A549 (cell line): ENCODE data around the gene CDH4. TPM values are rescaled to one million over a fixed set of nuclear protein-coding genes. Genes with fewer than 3 reads are reported as not detected.
"Not testable (repeated sequence)": the region's sequence is repeated elsewhere in the genome, so short reads cannot be mapped to it uniquely, and the experiment has no call there.

Experiments used
- ATAC-seq, 2 experiments: fragments of 200-7000 bp in 1 of 2; fragments of >200 bp in 1 of 2; cut with Nextera tagmentation in 1 of 2; cut with Tn5 transposase in 1 of 2; 3 replicates each; pipeline versions ENCODE4 v1.8.0 to v1.9.1; 2018 to 2020; ENCODE audit warnings: mild to moderate bottlenecking in 1 of 2, moderate library complexity in 1 of 2
- CTCF ChIA-PET: fragments of 300-600 bp; sonication (Branson Sonifier 250); formaldehyde crosslinking; extraction: SDS; loops from one replicate; lab custom pipeline; 2021; ENCODE audit warnings: antibody characterized with exemption, inconsistent platforms; lab: Yijun Ruan, JAX
- POLR2A ChIA-PET: fragments of 350-600 bp; formaldehyde crosslinking; extraction: SDS; loops from one replicate; lab custom pipeline; 2021; ENCODE audit warnings: antibody characterized with exemption, inconsistent platforms; lab: Yijun Ruan, JAX
- DNase-seq, 2 experiments: peaks; one replicate each; pipeline versions ENCODE4 v3.0.0 to v3.0.0-alpha.2; 2011 to 2016; ENCODE audit warnings: low read depth in 1 of 2, low spot score in 1 of 2
- FAIRE-seq: peaks from 2 replicates; lab custom pipeline; 2011; peaks lifted over from hg19 to GRCh38; lab: Jason Lieb, UNC
- H3K27ac ChIP-seq, 2 experiments: fragments of >200 bp; sonication (Bioruptor Twin); formaldehyde crosslinking; 3 replicates each; pipeline ENCODE4 v1.5.1; 2016 to 2017
- H3K4me1 ChIP-seq: fragments of >200 bp; sonication (Bioruptor Twin); formaldehyde crosslinking; 3 replicates; pipeline ENCODE4 v1.6.1; 2016
- H3K4me2 ChIP-seq: fragments of >200 bp; sonication (Bioruptor Twin); formaldehyde crosslinking; 3 replicates; pipeline ENCODE4 v1.6.1; 2016
- H3K4me3 ChIP-seq: fragments of >200 bp; sonication (Bioruptor Twin); formaldehyde crosslinking; 3 replicates; pipeline ENCODE4 v1.5.1; 2016
- H3K9me3 ChIP-seq: fragments of >200 bp; sonication (Bioruptor Twin); formaldehyde crosslinking; 3 replicates; pipeline ENCODE4 v1.6.1; 2016
- BHLHE40 ChIP-seq: IDR thresholded peaks from 2 replicates; pipeline ENCODE4 v1.6.1; 2012; ENCODE audit warnings: low read depth, low read length, inconsistent platforms
- CBX2 ChIP-seq: fragments of 200-600 bp; sonication (generic); IDR thresholded peaks from 2 replicates; pipeline ENCODE4 v1.6.1; 2016; ENCODE audit warnings: low read depth, mild to moderate bottlenecking, borderline replicate concordance
- CHD2 ChIP-seq: fragments of 150-350 bp; IDR thresholded peaks from 2 replicates; pipeline ENCODE4 v1.6.1; 2014; ENCODE audit warnings: low read length; ENCODE audit not compliant: partially characterized antibody
- CHD4 ChIP-seq: fragments of 200-600 bp; sonication (generic); IDR thresholded peaks from 2 replicates; pipeline ENCODE4 v1.6.1; 2016; ENCODE audit warnings: antibody characterized with exemption, mild to moderate bottlenecking, borderline replicate concordance
- EP300 ChIP-seq, 2 experiments: fragments of >200 bp; sonication (Bioruptor Twin); formaldehyde crosslinking; IDR thresholded peaks; 2 replicates in 1 of 2; 3 replicates in 1 of 2; pipeline ENCODE4 v1.6.1; 2016 to 2017
- ESRRA ChIP-seq: fragments of 150-350 bp; IDR thresholded peaks from 2 replicates; pipeline ENCODE4 v1.6.1; 2014; ENCODE audit warnings: mild to moderate bottlenecking, low read length, borderline replicate concordance
- FOSB ChIP-seq: fragments of 250-450 bp; sonication (Bioruptor Pico); IDR thresholded peaks from 2 replicates; pipeline ENCODE4 v1.5.0; 2020; ENCODE audit warnings: mild to moderate bottlenecking, moderate library complexity
- FOXS1 ChIP-seq: fragments of 250-450 bp; sonication (Bioruptor Pico); IDR thresholded peaks from 2 replicates; pipeline ENCODE4 v1.5.0; 2020; ENCODE audit warnings: mild to moderate bottlenecking, moderate library complexity
- HEYL ChIP-seq: fragments of 250-450 bp; sonication (Bioruptor Pico); IDR thresholded peaks from 2 replicates; pipeline ENCODE4 v1.8.0; 2021; ENCODE audit warnings: mild to moderate bottlenecking, moderate library complexity
- HOXA7 ChIP-seq: fragments of 250-450 bp; sonication (Bioruptor Pico); IDR thresholded peaks from 2 replicates; pipeline ENCODE4 v1.5.0; 2020; ENCODE audit warnings: mild to moderate bottlenecking, moderate library complexity
- KDM1A ChIP-seq: fragments of 200-600 bp; sonication (generic); IDR thresholded peaks from 2 replicates; pipeline ENCODE4 v1.6.1; 2016; ENCODE audit warnings: low read depth, mild to moderate bottlenecking
- MAFK ChIP-seq: fragments of 450-650 bp; IDR thresholded peaks from 2 replicates; pipeline ENCODE4 v1.6.1; 2014; ENCODE audit not compliant: partially characterized antibody
- NR3C1 ChIP-seq: fragments of >200 bp; sonication (Bioruptor Twin); formaldehyde crosslinking; IDR thresholded peaks from 3 replicates; pipeline ENCODE4 v1.6.1; 2017
- PHF8 ChIP-seq: fragments of 200-600 bp; sonication (generic); IDR thresholded peaks from 2 replicates; pipeline ENCODE4 v1.6.1; 2016; ENCODE audit warnings: low read depth, mild to moderate bottlenecking, antibody characterized with exemption, moderate library complexity, borderline replicate concordance
- POLR2A ChIP-seq: IDR thresholded peaks from 2 replicates; pipeline ENCODE4 v1.6.1; 2012; ENCODE audit warnings: mild to moderate bottlenecking, low read length
- RFX5 ChIP-seq: fragments of 450-650 bp; IDR thresholded peaks from 2 replicates; pipeline ENCODE4 v1.7.1; 2014; ENCODE audit warnings: antibody characterized with exemption, mild to moderate bottlenecking, moderate library complexity
- RNF2 ChIP-seq: fragments of 200-600 bp; sonication (generic); IDR thresholded peaks from 2 replicates; pipeline ENCODE4 v1.6.1; 2016; ENCODE audit warnings: low read depth, mild to moderate bottlenecking, antibody characterized with exemption, moderate library complexity, borderline replicate concordance
- TFCP2L1 ChIP-seq: fragments of 250-450 bp; sonication (Bioruptor Pico); IDR thresholded peaks from 2 replicates; pipeline ENCODE4 v1.5.0; 2021; ENCODE audit warnings: mild to moderate bottlenecking
- ZSCAN20 ChIP-seq: fragments of 250-450 bp; sonication (Bioruptor Pico); IDR thresholded peaks from 2 replicates; pipeline ENCODE4 v1.8.0; 2022; ENCODE audit warnings: mild to moderate bottlenecking, moderate library complexity
- WGBS: methylation state at CpG from one replicate; pipeline ENCODE4 v1.1.6; 2017; ENCODE audit errors: missing lambda C conversion rate; 5-methylcytosine and 5-hydroxymethylcytosine counted together
- polyA plus RNA-seq, 4 experiments: library from polyadenylated mRNA; depleted of rRNA in 3 of 4; stranded (reverse); fragments of >200 nt; fragmentation: RNase III in 1 of 4; extraction: RNeasy Plus Mini Kit Qiagen cat#74134 plus additional on column Dnase treatment in 1 of 4; gene quantifications; 2 replicates in 3 of 4; 3 replicates in 1 of 4; pipeline ENCODE4 v1.2.3, GENCODE V29; 2011 to 2017
- TF ChIP-seq, protein P1 (sequence below): fragments of 200-600 bp; sonication (generic); IDR thresholded peaks from 2 replicates; pipeline ENCODE4 v1.6.1; 2016; ENCODE audit warnings: antibody characterized with exemption, mild to moderate bottlenecking, moderate library complexity
- TF ChIP-seq, protein P2 (sequence below): fragments of 250-450 bp; sonication (Bioruptor Pico); IDR thresholded peaks from 2 replicates; pipeline ENCODE4 v1.5.0; 2020; ENCODE audit warnings: low read depth, mild to moderate bottlenecking, moderate library complexity
- TF ChIP-seq, protein P3 (sequence below): IDR thresholded peaks from 2 replicates; pipeline ENCODE4 v1.6.1; 2012
- TF ChIP-seq, protein P4 (sequence below): IDR thresholded peaks from 2 replicates; pipeline ENCODE4 v1.6.1; 2012

The CDH4 gene
- polyA plus RNA-seq, 2 of the 4 experiments (the other 2 are of a cell fraction), result 3.4 to 10.3 TPM

DNA sequence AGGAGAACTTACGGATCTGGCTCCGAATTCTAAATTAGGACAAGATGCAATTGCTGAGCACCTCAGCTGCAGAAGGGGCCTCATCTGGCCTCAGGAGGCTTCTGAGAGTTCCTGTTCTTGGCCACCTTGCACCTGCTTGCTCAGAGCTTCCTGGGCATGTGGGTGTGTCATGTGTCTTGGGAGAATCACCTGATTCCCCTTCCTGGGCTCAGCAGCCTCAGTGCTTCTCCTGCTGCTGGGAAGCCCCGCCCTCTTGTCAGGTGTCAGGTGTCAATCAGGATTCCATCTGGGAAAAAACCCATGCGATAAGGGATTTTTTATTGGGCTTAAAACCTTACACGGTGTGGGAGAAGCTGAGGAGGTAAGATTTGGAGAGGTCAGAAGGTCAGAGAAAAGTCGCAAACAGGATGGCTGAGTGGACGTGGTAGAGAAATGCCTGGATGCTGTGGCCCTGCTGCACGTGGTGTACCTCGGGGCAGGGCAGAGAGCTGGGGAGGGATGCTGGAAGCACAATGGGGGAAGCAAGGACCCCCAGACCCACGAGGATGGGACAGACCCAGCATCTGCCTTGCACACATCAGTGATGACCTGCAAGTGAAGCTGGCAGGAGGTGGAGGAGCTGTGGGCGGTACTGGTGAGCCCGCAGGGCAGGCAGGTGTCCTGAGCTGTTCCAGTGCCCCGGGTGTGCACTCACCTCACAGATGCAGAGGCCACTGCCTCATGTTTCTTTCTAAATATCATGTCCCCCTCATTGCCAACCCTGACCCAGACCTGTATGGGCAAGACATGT lies 170.8 kb downstream of the CDH4 start:
- DNase-seq (no peak), FAIRE-seq (no peak), ATAC-seq (no peak)
- WGBS, result 74% methylated on average over 13 of the region's 13 CpGs
- H3K4me3 ChIP-seq, result no peak overlapping the region
- H3K27ac ChIP-seq, result no peak overlapping the region
- ChIA-PET POLR2A (no interaction called here), CTCF (no interaction called here)
- no peak overlapping the region for H3K4me2 ChIP-seq
- no peaks in the 10 kb centered on the region for H3K9me3 ChIP-seq
- H3K4me1 ChIP-seq, result no peaks in the 10 kb centered on the region
- TF ChIP-seq, protein P1, sequence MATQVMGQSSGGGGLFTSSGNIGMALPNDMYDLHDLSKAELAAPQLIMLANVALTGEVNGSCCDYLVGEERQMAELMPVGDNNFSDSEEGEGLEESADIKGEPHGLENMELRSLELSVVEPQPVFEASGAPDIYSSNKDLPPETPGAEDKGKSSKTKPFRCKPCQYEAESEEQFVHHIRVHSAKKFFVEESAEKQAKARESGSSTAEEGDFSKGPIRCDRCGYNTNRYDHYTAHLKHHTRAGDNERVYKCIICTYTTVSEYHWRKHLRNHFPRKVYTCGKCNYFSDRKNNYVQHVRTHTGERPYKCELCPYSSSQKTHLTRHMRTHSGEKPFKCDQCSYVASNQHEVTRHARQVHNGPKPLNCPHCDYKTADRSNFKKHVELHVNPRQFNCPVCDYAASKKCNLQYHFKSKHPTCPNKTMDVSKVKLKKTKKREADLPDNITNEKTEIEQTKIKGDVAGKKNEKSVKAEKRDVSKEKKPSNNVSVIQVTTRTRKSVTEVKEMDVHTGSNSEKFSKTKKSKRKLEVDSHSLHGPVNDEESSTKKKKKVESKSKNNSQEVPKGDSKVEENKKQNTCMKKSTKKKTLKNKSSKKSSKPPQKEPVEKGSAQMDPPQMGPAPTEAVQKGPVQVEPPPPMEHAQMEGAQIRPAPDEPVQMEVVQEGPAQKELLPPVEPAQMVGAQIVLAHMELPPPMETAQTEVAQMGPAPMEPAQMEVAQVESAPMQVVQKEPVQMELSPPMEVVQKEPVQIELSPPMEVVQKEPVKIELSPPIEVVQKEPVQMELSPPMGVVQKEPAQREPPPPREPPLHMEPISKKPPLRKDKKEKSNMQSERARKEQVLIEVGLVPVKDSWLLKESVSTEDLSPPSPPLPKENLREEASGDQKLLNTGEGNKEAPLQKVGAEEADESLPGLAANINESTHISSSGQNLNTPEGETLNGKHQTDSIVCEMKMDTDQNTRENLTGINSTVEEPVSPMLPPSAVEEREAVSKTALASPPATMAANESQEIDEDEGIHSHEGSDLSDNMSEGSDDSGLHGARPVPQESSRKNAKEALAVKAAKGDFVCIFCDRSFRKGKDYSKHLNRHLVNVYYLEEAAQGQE, result no peak
- TF ChIP-seq, protein P2, sequence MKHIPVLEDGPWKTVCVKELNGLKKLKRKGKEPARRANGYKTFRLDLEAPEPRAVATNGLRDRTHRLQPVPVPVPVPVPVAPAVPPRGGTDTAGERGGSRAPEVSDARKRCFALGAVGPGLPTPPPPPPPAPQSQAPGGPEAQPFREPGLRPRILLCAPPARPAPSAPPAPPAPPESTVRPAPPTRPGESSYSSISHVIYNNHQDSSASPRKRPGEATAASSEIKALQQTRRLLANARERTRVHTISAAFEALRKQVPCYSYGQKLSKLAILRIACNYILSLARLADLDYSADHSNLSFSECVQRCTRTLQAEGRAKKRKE, result no peak
- TF ChIP-seq FOXS1, result no peak
- no peak for TF ChIP-seq HEYL
- TF ChIP-seq ESRRA, result no peak

DNA sequence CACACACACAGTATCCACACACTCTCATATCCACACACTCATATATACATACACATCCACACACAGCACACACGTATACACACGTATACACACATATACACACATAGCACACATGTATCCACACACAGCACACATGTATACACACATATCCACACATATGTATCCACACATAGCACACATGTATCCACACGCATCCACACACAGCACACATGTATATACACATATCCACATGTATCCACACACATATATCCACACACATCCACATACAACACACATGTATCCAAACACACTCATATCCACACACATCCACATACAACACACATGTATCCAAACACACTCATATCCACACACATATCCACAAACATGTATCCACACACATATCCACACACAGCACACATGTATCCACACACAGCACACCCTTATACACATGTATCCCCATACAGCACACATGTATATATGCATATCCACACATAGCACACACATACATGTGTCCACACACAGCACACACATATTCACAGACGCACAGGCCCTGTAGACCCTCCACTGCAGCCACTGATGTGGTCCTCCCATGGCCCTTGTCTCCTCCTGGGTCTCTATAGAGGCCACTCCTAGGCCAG lies 172.1 kb downstream of the CDH4 start:
- Histone ChIP-seq H3K9me3 (no peaks in the 10 kb centered on the region), H3K27ac (no peak overlapping the region), H3K4me2 (no peak overlapping the region), H3K4me3 (no peak overlapping the region), H3K4me1 (no peaks in the 10 kb centered on the region)
- TF ChIP-seq HOXA7 (CRISPR knock-in tag), result no peak
- TF ChIP-seq ZSCAN20 (CRISPR knock-in tag), result no peak
- no peak for TF ChIP-seq BHLHE40
- TF ChIP-seq RFX5, result no peak
- no peak for TF ChIP-seq MAFK
- TF ChIP-seq, protein P3, sequence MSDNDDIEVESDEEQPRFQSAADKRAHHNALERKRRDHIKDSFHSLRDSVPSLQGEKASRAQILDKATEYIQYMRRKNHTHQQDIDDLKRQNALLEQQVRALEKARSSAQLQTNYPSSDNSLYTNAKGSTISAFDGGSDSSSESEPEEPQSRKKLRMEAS, result no peak
- 76% methylated on average over 4 of the region's 4 CpGs for WGBS
- ATAC-seq, result no peak
- DNase-seq, result no peak
- ChIA-PET POLR2A (no interaction called here), CTCF (interaction anchor here (0.9 kb wide), 1 partner anchor 11 kb away, joined by 3 read pairs; no protein-coding TSS in a partner anchor)
- FAIRE-seq, result no peak

DNA sequence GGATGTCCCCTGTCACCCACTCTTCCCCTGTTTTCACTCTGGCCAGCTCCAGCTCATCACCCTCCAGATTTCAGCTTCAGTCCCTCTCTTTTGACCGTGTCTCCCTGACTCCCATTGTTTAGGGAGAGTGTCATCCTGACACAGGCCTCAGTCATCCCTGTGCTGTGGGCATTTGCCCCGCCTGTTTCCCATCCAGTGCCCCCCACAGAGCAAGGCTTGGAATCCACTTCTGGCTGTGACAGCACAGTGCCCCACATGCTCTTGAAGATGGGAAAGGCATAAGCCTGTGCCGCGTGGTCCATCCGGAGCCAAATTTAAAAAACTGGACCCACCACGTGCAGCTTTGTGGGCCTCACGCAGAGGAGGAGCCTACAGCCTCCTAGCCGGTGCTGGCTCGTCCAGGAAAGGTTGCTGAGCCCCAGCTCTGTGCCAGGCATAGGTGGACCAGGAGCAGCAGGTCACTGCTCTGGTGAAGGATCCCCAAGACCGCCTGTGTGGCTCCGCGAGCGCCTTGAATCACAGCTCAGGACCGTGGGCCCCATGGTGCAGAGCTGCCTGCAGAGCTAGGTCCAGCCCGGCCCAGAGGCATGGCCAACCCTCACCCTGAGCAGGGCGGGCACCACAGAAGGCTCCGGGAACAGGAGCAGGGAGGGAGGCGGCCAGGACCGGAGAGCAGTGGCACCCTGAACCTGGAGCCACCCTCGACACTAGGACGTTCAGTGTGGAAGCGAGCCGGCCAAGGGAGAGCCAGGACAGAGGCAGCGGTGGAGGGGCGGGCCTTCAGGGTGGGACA lies 172.8 kb downstream of the CDH4 start:
- POLR2A ChIA-PET, result no interaction called here
- TF ChIP-seq CHD2 (no peak), NR3C1 (no peak), TFCP2L1 (no peak), FOXS1 (no peak), CHD4 (no peak), RFX5 (no peak), MAFK (no peak), RNF2 (no peak), BHLHE40 (no peak), EP300 (IDR thresholded peaks at IDR 0.05) (no peak), CBX2 (no peak), POLR2A (no peak), PHF8 (no peak), FOSB (no peak), KDM1A (no peak)
- TF ChIP-seq, protein P4, sequence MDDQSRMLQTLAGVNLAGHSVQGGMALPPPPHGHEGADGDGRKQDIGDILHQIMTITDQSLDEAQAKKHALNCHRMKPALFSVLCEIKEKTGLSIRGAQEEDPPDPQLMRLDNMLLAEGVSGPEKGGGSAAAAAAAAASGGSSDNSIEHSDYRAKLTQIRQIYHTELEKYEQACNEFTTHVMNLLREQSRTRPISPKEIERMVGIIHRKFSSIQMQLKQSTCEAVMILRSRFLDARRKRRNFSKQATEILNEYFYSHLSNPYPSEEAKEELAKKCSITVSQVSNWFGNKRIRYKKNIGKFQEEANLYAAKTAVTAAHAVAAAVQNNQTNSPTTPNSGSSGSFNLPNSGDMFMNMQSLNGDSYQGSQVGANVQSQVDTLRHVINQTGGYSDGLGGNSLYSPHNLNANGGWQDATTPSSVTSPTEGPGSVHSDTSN, result no peak
- WGBS, result 88% methylated on average over 22 of the region's 25 CpGs
- H3K9me3 ChIP-seq, result no peaks in the 10 kb centered on the region
- FAIRE-seq (no peak), ATAC-seq (no peak), DNase-seq (no peak)
- no peak overlapping the region for H3K27ac ChIP-seq
- H3K4me3 ChIP-seq, result no peak overlapping the region
- no peak overlapping the region for H3K4me2 ChIP-seq
- CTCF ChIA-PET, result interaction anchor here (0.9 kb wide), 1 partner anchor 11 kb away, joined by 3 read pairs; no protein-coding TSS in a partner anchor
- H3K4me1 ChIP-seq, result no peaks in the 10 kb centered on the region

DNA sequence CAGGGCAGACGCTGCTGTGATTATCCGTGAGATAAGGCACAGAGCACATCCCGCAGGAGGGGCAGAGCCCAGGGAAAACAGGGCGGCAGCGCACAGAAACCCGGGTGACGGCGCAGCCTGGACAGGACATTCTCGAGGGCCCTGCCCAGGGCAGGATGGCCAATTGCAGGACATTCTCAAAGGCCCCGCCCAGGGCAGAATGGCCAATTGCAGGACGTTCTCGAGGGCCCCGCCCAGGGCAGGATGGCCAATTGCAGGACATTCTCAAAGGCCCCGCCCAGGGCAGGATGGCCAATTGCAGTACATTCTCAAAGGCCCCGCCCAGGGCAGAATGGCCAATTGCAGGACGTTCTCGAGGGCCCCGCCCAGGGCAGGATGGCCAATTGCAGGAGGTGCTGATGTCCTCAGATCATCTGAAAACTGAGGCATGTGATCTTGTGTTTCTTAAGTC lies 173.5 kb downstream of the CDH4 start:
- POLR2A ChIA-PET, H3K4me1 ChIP-seq, H3K9me3 ChIP-seq, FAIRE-seq, CTCF ChIA-PET, H3K4me2 ChIP-seq, H3K4me3 ChIP-seq, H3K27ac ChIP-seq: not testable (repeated sequence)
- ATAC-seq (peak; percentile 32 to 37; a peak in 2 of 6 replicates), DNase-seq (peak in 1 of 2 experiments; percentile 18)
- 94% methylated on average over 13 of the region's 18 CpGs for WGBS
